Activated CD4-positive, alpha-beta T cell treated with anti-CD3 and anti-CD28 coated beads, Interleukin-2, amount 10 ng/mL, durations not matched to agents 24 days and 14 days (primary cell): Measurements from ENCODE around the gene PCYT1B. TPM values are rescaled to one million over a fixed set of nuclear protein-coding genes. Genes with fewer than 3 reads are reported as not detected.
"Not testable (repeated sequence)": the region's sequence is repeated elsewhere in the genome, so short reads cannot be mapped to it uniquely, and the experiment has no call there.

Source experiments
- DNase-seq: peaks from one replicate; pipeline ENCODE4 v3.0.0; 2022
- H3K27ac Mint-ChIP-seq: one replicate; pipeline ENCODE4 v1.8.0; 2022; ENCODE audit warnings: mild to moderate bottlenecking, mixed read lengths
- H3K27me3 Mint-ChIP-seq: one replicate; pipeline ENCODE4 v1.8.0; 2022; ENCODE audit warnings: mixed read lengths
- H3K36me3 Mint-ChIP-seq: one replicate; pipeline ENCODE4 v1.8.0; 2022; ENCODE audit warnings: low read depth, mild to moderate bottlenecking, mixed read lengths
- H3K4me1 Mint-ChIP-seq: one replicate; pipeline ENCODE4 v1.8.0; 2021; ENCODE audit warnings: mixed read lengths
- H3K4me3 Mint-ChIP-seq: one replicate; pipeline ENCODE4 v1.8.0; 2022; ENCODE audit warnings: mild to moderate bottlenecking, moderate library complexity, mixed read lengths
- H3K9me3 Mint-ChIP-seq: one replicate; pipeline ENCODE4 v1.8.0; 2021; ENCODE audit warnings: mixed read lengths
- intact Hi-C: fragments of 100-400 bp; cut with micrococcal nuclease; formaldehyde crosslinking; loops from one replicate; pipeline ENCODE4 v1.15.1; 2023
- total RNA-seq: library from RNA; stranded (reverse); gene quantifications from 2 replicates; pipeline ENCODE4 v1.2.3, GENCODE V29; 2022

The PCYT1B gene
- total RNA-seq, 1 donor from 2014 or later = 0.05 TPM

DNA sequence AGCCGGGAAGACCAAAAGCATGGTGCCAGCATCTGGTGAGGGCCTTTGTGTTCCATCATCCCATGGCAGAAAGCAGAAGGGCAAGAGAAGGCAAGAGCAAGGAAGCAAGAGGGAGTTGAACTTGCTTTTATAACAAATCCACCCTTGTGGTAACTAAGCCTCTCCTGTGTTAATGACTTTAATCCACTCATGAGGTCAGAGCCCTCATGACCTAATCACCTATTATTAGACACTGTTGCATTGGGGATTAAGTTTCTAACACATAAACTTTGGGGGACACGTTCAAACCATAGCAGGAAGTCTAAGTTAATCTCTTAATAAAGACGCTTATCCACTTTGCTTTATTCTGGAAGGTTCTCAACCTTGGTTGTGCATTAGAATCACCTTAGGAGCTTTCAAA is 12.5 kb upstream of the PCYT1B start:
- Mint-ChIP-seq H3K9me3 (no peaks in the 10 kb centered on the region), H3K4me3 (no peak overlapping the region), H3K27ac (no peak overlapping the region), H3K4me1 (no peaks in the 10 kb centered on the region), H3K27me3 (peaks cover 3% of the 10 kb centered on the region), H3K36me3 (no peaks in the 10 kb centered on the region)
- no peak for DNase-seq
- intact Hi-C loops = no loop called here

DNA sequence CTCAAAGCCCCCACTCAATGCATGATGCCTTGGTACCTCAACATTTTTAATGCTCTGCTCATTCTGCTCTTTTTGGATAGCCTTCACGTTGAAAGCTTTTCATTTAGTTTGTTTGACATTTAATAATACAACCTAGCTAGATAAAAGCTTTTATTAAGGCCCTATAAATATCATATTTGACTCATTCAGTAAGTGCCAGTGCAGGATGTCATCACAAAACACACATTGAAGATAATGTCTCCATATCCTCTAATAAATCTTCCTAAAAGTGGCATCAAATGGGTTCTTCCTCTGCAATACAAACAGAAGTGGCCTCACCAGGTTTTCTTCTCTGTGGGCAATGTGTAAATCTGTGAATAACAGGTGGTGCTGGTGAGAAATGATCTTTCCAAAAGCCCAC is 12.0 kb upstream of the PCYT1B start:
- no peaks in the 10 kb centered on the region for H3K9me3 Mint-ChIP-seq
- H3K4me1 Mint-ChIP-seq = no peaks in the 10 kb centered on the region
- H3K27me3 Mint-ChIP-seq = peaks cover 3% of the 10 kb centered on the region
- no peaks in the 10 kb centered on the region for H3K36me3 Mint-ChIP-seq
- intact Hi-C loops = no loop called here
- H3K27ac Mint-ChIP-seq = no peak overlapping the region
- DNase-seq = no peak
- no peak overlapping the region for H3K4me3 Mint-ChIP-seq

DNA sequence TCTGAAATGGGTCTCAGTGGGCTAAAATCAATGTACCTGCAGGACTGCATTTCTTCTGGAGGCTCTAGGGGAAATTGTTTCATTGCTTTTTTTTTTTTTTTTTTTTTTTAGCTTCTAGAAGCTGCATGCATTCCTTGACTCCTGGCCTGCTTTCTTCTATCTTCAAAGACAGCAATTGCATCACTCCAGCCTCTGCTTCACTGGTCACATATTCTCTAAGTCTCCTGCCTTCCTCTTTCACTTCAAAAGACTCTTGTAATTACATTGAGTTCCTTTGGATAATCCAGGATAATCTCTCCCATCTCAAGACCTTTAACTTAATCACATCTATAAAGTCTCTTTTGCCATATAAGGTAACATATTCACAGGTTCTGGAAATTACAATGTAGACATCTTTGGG is 11.3 kb upstream of the PCYT1B start:
- no peak overlapping the region for H3K4me3 Mint-ChIP-seq
- intact Hi-C loops = no loop called here
- no peaks in the 10 kb centered on the region for H3K4me1 Mint-ChIP-seq
- no peak for DNase-seq
- H3K27ac Mint-ChIP-seq = no peak overlapping the region
- peaks cover 3% of the 10 kb centered on the region for H3K27me3 Mint-ChIP-seq
- H3K9me3 Mint-ChIP-seq = no peaks in the 10 kb centered on the region
- no peaks in the 10 kb centered on the region for H3K36me3 Mint-ChIP-seq

- H3K27ac Mint-ChIP-seq = no peak overlapping the region
- no peak overlapping the region for H3K4me3 Mint-ChIP-seq
- peaks cover 2% of the 10 kb centered on the region for H3K27me3 Mint-ChIP-seq
- no peaks in the 10 kb centered on the region for H3K4me1 Mint-ChIP-seq
- intact Hi-C loops = no loop called here
- DNase-seq = no peak
- H3K36me3 Mint-ChIP-seq = no peaks in the 10 kb centered on the region
- no peaks in the 10 kb centered on the region for H3K9me3 Mint-ChIP-seq
Measured at GRCh38 chrX:24657671-24658386, 10.7 kb upstream of the PCYT1B start.

GRCh38 chrX:24655679-24656078 is 8.5 kb upstream of the PCYT1B start:
- H3K9me3 Mint-ChIP-seq, H3K27me3 Mint-ChIP-seq, DNase-seq, H3K4me1 Mint-ChIP-seq, intact Hi-C loops, H3K4me3 Mint-ChIP-seq, H3K27ac Mint-ChIP-seq, H3K36me3 Mint-ChIP-seq: not testable (repeated sequence)

- Mint-ChIP-seq H3K4me3 (no peak overlapping the region), H3K9me3 (no peaks in the 10 kb centered on the region), H3K27ac (no peak overlapping the region), H3K36me3 (no peaks in the 10 kb centered on the region), H3K4me1 (peaks cover 8% of the 10 kb centered on the region), H3K27me3 (peaks cover 12% of the 10 kb centered on the region)
- intact Hi-C loops = no loop called here
- DNase-seq = no peak
Measured at GRCh38 chrX:24651783-24652182, 4.6 kb upstream of the PCYT1B start.

DNA sequence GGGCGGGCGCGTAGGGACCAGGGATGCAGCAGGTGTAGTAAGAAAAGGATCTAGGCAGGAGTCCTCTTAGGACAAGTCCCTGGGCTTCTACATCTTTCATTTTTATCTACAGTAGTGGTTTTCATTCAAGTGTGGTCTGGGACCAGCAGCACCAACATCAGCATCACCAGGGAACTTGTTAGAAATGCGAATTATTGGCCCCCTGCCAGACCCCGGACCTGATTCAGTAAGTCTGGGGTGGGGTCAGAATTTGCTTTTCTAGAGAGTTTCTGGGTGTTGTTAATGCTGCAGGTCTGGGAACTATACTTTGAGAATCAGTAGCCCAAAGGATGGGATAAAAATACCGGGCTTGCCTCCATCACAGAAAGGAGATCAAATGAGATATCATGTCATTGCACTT is 1.3 kb upstream of the PCYT1B start:
- no peak for DNase-seq
- no peak overlapping the region for H3K4me3 Mint-ChIP-seq
- H3K9me3 Mint-ChIP-seq = no peaks in the 10 kb centered on the region
- intact Hi-C loops = no loop called here
- H3K36me3 Mint-ChIP-seq = no peaks in the 10 kb centered on the region
- peaks cover 20% of the 10 kb centered on the region for H3K27me3 Mint-ChIP-seq
- peaks cover 13% of the 10 kb centered on the region for H3K4me1 Mint-ChIP-seq
- no peak overlapping the region for H3K27ac Mint-ChIP-seq

DNA sequence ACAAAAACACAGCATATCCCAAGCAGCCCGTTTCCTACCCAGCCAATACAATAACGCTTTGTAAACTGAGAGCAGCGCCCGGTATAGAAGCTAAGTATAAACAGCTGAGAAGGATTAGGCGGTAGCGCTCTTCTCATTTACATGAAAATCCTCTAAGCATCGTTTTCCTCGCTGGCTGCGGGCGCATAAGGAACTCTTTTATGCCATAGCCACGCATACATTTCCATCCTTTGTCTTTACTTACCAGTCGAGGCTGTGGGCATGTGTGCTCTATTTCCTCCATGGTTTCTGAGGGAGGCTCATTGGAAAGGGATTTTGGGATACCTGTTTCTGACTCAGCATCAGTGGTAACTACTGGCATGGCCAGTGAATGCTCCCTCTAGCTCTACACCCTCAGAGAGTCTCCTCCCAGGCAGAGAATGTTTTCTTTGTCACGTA is 383 bp downstream of the PCYT1B start:
- Mint-ChIP-seq H3K4me3 (peak overlapping the region; percentile 66), H3K27me3 (peaks cover 22% of the 10 kb centered on the region), H3K27ac (no peak overlapping the region), H3K9me3 (no peaks in the 10 kb centered on the region), H3K4me1 (peaks cover 13% of the 10 kb centered on the region), H3K36me3 (no peaks in the 10 kb centered on the region)
- peak; percentile 55 for DNase-seq
- intact Hi-C loops = no loop called here

GRCh38 chrX:24646006-24646405 is 1.1 kb downstream of the PCYT1B start:
- no peaks in the 10 kb centered on the region for H3K9me3 Mint-ChIP-seq
- H3K27me3 Mint-ChIP-seq = peaks cover 24% of the 10 kb centered on the region
- peaks cover 13% of the 10 kb centered on the region for H3K4me1 Mint-ChIP-seq
- no peak for DNase-seq
- no peaks in the 10 kb centered on the region for H3K36me3 Mint-ChIP-seq
- no peak overlapping the region for H3K4me3 Mint-ChIP-seq
- intact Hi-C loops = no loop called here
- no peak overlapping the region for H3K27ac Mint-ChIP-seq

DNA sequence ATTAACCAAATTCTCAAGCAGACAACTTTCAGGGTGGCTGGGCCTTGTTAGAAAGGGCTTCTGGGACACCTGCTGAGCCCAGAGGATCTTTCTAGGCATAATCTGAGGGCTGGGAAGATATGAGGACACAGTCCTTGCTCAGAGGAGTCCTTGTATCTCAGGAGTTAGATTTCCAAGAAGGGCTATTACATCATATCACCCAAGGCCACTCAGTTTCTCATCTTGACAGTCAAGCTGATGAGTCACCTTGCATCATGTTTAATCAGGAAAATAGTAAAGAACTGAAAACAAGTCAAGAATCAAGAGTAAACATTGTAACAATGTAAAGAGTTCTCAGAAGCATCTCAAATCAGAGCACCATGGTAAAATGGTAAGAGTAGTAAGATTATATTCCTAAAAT is 4.0 kb downstream of the PCYT1B start:
- H3K27ac Mint-ChIP-seq = no peak overlapping the region
- intact Hi-C loops = no loop called here

DNA sequence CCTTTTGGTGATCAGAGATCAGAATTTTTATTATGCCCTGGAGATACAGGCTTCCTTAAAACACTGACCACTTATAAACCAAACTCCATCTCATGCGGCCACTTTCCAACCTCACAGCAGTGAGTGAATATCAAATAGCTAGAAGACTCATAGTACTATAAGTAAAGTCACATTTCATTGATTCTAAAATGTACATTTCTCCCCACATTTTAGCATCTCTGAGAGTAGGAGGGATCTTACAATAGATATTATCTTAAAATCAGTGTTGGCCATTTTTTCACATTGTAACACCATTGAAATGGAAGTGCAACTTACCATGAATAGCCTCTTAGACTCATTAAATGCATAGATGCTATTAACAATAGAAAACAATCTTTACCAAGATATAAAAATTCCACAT is 17.4 kb downstream of the PCYT1B start:
- Mint-ChIP-seq H3K27ac (no peak overlapping the region), H3K36me3 (no peaks in the 10 kb centered on the region), H3K4me3 (no peak overlapping the region), H3K27me3 (peaks cover 14% of the 10 kb centered on the region), H3K4me1 (no peaks in the 10 kb centered on the region), H3K9me3 (no peaks in the 10 kb centered on the region)
- intact Hi-C loops = no loop called here
- no peak for DNase-seq

More for the DNA sequence above, 4.0 kb downstream of the PCYT1B start:
- Mint-ChIP-seq H3K36me3 (no peaks in the 10 kb centered on the region), H3K9me3 (no peaks in the 10 kb centered on the region), H3K27me3 (peaks cover 22% of the 10 kb centered on the region), H3K4me3 (no peak overlapping the region), H3K4me1 (peaks cover 13% of the 10 kb centered on the region)
- DNase-seq = no peak

GRCh38 chrX:24619647-24620046 is 27.5 kb downstream of the PCYT1B start:
- no peaks in the 10 kb centered on the region for H3K36me3 Mint-ChIP-seq
- H3K4me1 Mint-ChIP-seq = no peaks in the 10 kb centered on the region
- intact Hi-C loops = no loop called here
- H3K27ac Mint-ChIP-seq = no peak overlapping the region
- no peak for DNase-seq
- no peak overlapping the region for H3K4me3 Mint-ChIP-seq
- H3K9me3 Mint-ChIP-seq = no peaks in the 10 kb centered on the region
- peaks cover 1% of the 10 kb centered on the region for H3K27me3 Mint-ChIP-seq

DNA sequence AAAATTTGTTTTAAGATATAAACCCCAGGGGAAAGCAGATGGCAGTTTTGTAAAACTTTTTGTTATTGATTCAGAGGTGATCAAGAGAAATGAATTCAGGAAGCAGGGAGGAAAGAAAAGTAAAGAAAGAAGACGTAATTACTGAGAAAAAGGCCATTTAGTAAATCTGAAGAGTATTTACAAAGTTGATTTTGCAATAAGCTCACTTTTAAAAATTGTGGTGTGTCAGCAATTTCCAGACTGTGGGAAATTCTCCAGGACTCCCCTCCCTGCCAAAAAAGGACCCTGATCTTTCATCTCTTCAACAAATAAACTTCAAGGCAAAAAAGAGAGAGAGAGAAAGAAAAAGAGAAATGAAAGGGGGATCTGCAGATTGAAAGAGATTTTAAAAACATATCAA is 36.6 kb downstream of the PCYT1B start:
- Mint-ChIP-seq H3K27ac (no peak overlapping the region), H3K4me3 (no peak overlapping the region), H3K4me1 (no peaks in the 10 kb centered on the region), H3K27me3 (peaks cover 6% of the 10 kb centered on the region), H3K9me3 (no peaks in the 10 kb centered on the region), H3K36me3 (no peaks in the 10 kb centered on the region)
- intact Hi-C loops = no loop called here
- no peak for DNase-seq

DNA sequence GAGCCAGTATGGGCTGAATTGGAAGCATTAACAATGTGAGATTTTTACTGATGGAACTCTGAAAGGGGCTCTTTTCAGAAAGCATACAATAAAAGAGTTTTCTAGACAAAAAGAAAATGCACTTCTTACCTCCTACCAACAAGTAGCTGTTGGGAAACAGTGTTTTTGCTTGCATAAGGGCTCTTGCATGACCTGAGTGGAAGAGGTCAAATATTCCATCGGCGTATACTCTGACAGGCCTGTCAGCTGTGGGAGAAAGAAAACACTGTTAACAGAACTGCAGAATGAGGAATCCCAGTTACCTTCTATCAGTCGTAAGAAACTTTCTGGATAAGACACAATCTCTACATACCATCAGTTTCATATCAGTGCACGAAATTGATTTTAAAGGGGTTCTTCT is 39.5 kb downstream of the PCYT1B start:
- Mint-ChIP-seq H3K27me3 (peaks cover 6% of the 10 kb centered on the region), H3K9me3 (no peaks in the 10 kb centered on the region), H3K27ac (no peak overlapping the region), H3K36me3 (no peaks in the 10 kb centered on the region), H3K4me3 (no peak overlapping the region), H3K4me1 (no peaks in the 10 kb centered on the region)
- intact Hi-C loops = no loop called here
- DNase-seq = no peak

- H3K9me3 Mint-ChIP-seq, H3K27ac Mint-ChIP-seq, H3K27me3 Mint-ChIP-seq, H3K36me3 Mint-ChIP-seq, DNase-seq, H3K4me3 Mint-ChIP-seq, intact Hi-C loops, H3K4me1 Mint-ChIP-seq: not testable (repeated sequence)
Measured at GRCh38 chrX:24605941-24606340, 41.2 kb downstream of the PCYT1B start.
